Measurements from ENCODE around the gene FZR1.

DNA sequence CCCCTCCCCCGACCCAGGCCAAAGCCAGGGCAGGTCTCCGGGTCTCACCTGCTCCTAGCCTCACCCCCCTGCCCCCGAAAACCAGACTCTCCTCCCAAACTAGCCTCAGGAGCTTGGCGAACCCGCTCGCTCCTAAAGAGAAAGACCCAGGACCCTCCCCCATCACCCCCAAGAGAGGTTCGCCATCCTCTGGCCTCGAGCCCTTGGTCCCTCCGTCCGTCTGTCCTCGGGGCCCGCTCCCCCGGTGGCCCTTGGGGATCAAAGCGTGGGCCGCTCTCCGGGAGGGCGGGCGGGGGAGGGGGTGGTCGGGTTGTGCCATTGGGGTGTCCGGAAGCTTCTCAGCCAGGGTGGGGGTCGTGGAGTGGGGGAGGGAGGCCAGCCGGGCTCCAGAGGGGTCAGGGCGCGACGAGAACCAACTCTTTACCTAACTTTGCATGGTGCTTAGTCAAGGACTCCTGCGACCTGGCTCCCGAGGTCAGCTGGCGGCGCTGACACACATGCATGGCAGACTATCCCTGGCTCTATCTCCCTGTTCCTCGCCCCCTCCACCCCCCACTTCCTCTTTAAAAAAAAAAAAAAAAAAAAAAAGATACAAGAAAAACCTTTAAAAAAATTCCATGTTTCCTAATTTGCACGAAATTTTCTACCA, 41.4 kb upstream of the FZR1 start:
- no peak for TF ChIP-seq EZH2 (IDR thresholded peaks at IDR 0.05; ENCODE audit: low read depth)
- TF ChIP-seq, protein P1, sequence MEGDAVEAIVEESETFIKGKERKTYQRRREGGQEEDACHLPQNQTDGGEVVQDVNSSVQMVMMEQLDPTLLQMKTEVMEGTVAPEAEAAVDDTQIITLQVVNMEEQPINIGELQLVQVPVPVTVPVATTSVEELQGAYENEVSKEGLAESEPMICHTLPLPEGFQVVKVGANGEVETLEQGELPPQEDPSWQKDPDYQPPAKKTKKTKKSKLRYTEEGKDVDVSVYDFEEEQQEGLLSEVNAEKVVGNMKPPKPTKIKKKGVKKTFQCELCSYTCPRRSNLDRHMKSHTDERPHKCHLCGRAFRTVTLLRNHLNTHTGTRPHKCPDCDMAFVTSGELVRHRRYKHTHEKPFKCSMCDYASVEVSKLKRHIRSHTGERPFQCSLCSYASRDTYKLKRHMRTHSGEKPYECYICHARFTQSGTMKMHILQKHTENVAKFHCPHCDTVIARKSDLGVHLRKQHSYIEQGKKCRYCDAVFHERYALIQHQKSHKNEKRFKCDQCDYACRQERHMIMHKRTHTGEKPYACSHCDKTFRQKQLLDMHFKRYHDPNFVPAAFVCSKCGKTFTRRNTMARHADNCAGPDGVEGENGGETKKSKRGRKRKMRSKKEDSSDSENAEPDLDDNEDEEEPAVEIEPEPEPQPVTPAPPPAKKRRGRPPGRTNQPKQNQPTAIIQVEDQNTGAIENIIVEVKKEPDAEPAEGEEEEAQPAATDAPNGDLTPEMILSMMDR (conservative IDR thresholded peaks at IDR 0.05) = no peak
